ENCODE results near the gene UBE2H. TPM values are rescaled to one million over a fixed set of nuclear protein-coding genes. Genes with fewer than 3 reads are reported as not detected.

UBE2H gene
- total RNA-seq, 4 donors from 2014 or later, result 63.2 to 154 (median 101) TPM

DNA sequence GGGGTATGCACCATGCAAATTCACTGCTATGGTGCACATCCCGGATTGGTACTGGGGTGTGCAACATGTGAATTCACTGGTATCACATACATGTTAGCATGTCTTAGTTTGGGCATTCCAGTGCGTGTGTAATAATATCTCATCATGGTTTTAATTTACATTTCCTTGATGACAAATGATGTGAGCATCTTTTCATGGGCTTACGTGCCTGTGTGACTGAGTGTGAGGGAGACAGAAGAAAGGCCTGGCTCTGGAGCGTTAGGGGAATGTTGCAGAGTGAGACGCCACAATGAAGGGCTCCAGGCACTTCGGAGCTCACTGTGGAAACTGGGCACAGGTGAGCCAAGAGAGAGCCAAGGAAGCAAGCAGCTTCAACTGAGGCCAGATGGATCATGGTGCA is 162.6 kb downstream of the UBE2H start:
- no peak overlapping the region for H3K4me3 ChIP-seq (ENCODE audit: low read depth, poor library complexity, severe bottlenecking)
- TF ChIP-seq CTCF (IDR thresholded peaks at IDR 0.05), result no peak
- no peak for TF ChIP-seq POLR2A (IDR thresholded peaks at IDR 0.05)
- WGBS, 2 donors, result 57 to 68% methylated on average over 6 of the region's 6 CpGs
- intact Hi-C loops (cut with DNase I; ENCODE audit: low total_unique reads), result no loop called here
- no peak for DNase-seq (ENCODE audit: low spot score in 2 of 2)

GRCh38 chr7:129789652-129790051 is 163.1 kb downstream of the UBE2H start:
- no peak for TF ChIP-seq CTCF (IDR thresholded peaks at IDR 0.05)
- TF ChIP-seq POLR2A (IDR thresholded peaks at IDR 0.05), result no peak
- intact Hi-C loops (cut with DNase I; ENCODE audit: low total_unique reads), result no loop called here
- no peak for DNase-seq (ENCODE audit: low spot score in 2 of 2)
- WGBS, 2 donors, result 48 to 59% methylated on average over 1 of the region's 1 CpG
- no peak overlapping the region for H3K4me3 ChIP-seq (ENCODE audit: low read depth, poor library complexity, severe bottlenecking)

- DNase-seq (ENCODE audit: low spot score in 2 of 2), result no peak
- TF ChIP-seq CTCF (IDR thresholded peaks at IDR 0.05) (no peak), POLR2A (IDR thresholded peaks at IDR 0.05) (no peak)
- intact Hi-C loops (cut with DNase I; ENCODE audit: low total_unique reads), result no loop called here
- 93 to 94% methylated on average over 6 of the region's 6 CpGs for WGBS, 2 donors
- no peak overlapping the region for H3K4me3 ChIP-seq (ENCODE audit: low read depth, poor library complexity, severe bottlenecking)
Measured at GRCh38 chr7:129789000-129789399, 163.8 kb downstream of the UBE2H start.

DNA sequence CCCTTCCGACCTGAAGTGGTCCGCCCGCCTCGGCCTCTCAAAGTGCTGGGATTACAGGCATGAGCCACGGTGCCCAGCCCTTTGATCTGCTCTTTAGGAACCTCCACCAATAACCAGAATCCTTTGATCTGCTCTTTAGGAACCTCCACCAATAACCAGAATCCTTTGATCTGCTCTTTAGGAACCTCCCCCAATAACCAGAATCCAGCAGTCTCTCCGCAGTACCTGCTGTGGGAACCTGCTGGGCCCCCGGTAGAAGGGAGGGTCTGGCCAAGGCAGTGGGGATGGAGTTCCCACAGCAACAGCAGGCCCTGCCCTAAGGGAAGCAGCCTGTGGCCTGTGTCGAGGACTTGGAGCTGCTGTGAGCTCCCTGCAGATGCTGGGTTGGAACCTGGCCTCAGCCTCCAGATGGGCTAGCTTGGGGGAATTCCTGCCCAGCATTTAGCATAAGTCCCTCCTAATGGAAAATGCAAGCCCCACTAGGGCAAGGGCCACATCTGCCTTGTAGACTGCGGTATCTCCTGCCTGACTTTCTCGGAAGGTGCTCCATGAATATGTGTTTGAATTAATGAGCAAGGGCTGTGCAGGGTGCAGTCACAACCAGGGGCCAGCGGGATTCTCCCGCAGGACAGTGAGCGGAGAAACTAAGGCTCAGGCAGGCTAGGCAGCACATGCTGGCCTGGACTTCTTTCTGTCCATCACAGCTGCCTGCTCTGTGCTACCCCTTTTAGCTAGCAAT is 165.8 kb downstream of the UBE2H start:
- H3K4me3 ChIP-seq (ENCODE audit: low read depth, poor library complexity, severe bottlenecking), result no peak overlapping the region
- intact Hi-C loops (cut with DNase I; ENCODE audit: low total_unique reads), result no loop called here

DNA sequence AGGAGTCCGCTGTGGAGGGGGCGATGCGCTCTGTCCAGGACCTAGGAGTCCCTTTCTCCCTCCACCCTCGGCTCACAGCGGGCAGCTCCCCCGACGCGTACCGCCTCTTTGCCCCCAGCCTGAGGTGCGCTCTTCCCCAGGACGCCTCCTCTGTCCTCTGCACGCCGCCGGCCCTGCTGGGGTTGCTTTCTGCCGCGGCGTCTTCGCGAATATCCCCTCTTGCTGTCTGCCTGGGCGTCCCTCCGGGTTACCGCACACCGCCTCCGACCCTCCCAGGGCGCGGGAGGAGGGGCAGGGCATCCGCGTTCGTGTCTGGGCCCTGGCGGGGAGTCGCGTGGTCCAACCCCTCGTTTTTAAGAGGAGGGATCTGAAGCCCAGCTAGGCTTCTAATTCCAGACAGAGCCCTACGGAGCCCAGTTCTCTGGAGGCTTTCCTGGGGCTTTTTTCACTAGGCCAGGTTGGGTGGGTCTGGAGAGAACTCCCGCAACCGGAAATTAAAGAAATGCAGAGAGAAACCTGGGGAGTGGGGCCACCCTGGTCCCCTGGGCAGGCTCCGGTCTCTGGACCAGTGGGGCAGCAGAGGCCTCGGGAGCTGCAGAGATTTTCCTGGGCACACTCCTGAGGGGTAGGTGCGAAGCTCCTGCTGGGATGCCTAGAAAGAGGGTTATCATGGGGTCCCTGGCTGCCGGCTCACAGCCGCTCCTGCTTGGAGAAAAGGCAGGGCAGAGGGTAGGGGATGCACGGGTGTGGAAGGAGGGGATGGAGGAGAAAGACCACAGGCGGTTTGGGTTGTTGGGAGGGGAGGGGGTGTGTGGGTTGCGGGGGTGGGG is 166.9 kb downstream of the UBE2H start:
- intact Hi-C loops (cut with DNase I; ENCODE audit: low total_unique reads), result no loop called here
- no peak for DNase-seq (ENCODE audit: low spot score in 2 of 2)
- TF ChIP-seq POLR2A (IDR thresholded peaks at IDR 0.05) (no peak), CTCF (IDR thresholded peaks at IDR 0.05) (no peak)
- no peak overlapping the region for H3K4me3 ChIP-seq (ENCODE audit: low read depth, poor library complexity, severe bottlenecking)
- WGBS, 2 donors, result 8 to 12% methylated on average over 34 to 39 of the region's 44 CpGs

More for the DNA sequence above, 165.8 kb downstream of the UBE2H start:
- DNase-seq (ENCODE audit: low spot score in 2 of 2), result no peak
- 62 to 68% methylated on average over 12 to 13 of the region's 13 CpGs for WGBS, 2 donors
- TF ChIP-seq POLR2A (IDR thresholded peaks at IDR 0.05), result no peak
- TF ChIP-seq CTCF (IDR thresholded peaks at IDR 0.05), result no peak
